ENCODE results near the gene PGAM2. TPM values are rescaled to one million over a fixed set of nuclear protein-coding genes. Genes with fewer than 3 reads are reported as not detected.
A peak's percentile ranks its signal among the peaks of the same experiment; 100 is the strongest.

The PGAM2 gene
- total RNA-seq, 2 experiments from 2014 or later = 0.34 to 0.43 TPM

DNA sequence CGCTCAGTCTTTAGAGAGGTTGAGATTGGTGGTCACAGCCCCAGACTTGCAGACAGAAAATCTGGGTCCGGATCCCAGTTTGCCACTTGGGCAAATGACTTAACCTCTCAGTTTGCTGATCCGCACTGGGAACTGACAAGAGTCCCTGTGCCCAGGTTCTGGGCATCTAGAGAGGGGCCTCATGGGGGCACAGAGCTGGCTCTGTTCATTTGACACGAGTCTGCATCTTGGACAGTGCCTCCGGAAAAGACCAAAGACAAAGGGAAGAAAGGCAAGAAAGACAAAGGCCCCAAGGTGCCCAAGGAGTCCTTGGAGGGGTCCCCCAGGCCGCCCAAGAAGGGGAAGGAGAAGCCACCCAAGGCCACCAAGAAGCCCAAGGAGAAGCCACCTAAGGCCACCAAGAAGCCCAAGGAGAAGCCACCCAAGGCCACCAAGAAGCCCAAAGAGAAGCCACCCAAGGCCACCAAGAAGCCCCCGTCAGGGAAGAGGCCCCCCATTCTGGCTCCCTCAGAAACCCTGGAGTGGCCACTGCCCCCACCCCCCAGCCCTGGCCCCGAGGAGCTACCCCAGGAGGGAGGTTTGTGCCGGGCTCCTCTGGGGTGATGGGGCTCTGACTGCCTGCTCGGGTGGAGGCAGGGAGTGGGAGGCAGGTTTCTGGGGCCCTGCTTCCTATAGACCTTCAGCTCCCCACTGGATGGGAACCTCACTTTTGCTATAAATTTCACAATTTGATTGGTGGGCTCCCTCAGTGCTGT, 41.1 kb upstream of the PGAM2 start:
- peak overlapping the region; percentile 86 for H3K4me3 Mint-ChIP-seq
- peaks cover 15% of the 10 kb centered on the region for H3K4me1 Mint-ChIP-seq
- no peaks in the 10 kb centered on the region for H3K27me3 Mint-ChIP-seq
- peaks cover 2% of the 10 kb centered on the region for H3K36me3 Mint-ChIP-seq
- H3K9me3 Mint-ChIP-seq = no peaks in the 10 kb centered on the region
- DNase-seq = no peak
- no peak overlapping the region for H3K27ac Mint-ChIP-seq

DNA sequence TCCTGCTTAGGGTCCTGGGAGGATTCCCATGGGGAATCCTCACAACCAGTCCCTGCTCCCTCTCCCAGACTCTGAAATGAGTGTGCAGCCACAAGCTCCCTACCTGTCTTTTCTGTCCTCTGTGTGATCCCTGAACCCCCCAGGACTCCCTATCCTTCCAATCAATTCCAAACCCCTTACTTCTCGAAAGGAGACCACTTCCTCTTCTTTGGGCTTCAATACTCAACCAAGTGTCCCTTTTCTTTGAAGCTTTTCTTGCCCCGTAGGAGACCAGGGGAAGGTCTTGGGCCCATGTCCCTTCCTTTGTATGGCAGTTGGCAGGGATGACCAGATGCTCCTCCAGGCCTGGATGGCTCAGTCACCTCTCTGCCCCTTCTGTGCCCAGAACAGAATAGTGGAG, 40.5 kb upstream of the PGAM2 start:
- peak overlapping the region; percentile 86 for H3K4me3 Mint-ChIP-seq
- no peak for DNase-seq
- peaks cover 2% of the 10 kb centered on the region for H3K36me3 Mint-ChIP-seq
- H3K27ac Mint-ChIP-seq = peak overlapping the region; percentile 35
- peaks cover 15% of the 10 kb centered on the region for H3K4me1 Mint-ChIP-seq
- no peaks in the 10 kb centered on the region for H3K27me3 Mint-ChIP-seq
- H3K9me3 Mint-ChIP-seq = no peaks in the 10 kb centered on the region

DNA sequence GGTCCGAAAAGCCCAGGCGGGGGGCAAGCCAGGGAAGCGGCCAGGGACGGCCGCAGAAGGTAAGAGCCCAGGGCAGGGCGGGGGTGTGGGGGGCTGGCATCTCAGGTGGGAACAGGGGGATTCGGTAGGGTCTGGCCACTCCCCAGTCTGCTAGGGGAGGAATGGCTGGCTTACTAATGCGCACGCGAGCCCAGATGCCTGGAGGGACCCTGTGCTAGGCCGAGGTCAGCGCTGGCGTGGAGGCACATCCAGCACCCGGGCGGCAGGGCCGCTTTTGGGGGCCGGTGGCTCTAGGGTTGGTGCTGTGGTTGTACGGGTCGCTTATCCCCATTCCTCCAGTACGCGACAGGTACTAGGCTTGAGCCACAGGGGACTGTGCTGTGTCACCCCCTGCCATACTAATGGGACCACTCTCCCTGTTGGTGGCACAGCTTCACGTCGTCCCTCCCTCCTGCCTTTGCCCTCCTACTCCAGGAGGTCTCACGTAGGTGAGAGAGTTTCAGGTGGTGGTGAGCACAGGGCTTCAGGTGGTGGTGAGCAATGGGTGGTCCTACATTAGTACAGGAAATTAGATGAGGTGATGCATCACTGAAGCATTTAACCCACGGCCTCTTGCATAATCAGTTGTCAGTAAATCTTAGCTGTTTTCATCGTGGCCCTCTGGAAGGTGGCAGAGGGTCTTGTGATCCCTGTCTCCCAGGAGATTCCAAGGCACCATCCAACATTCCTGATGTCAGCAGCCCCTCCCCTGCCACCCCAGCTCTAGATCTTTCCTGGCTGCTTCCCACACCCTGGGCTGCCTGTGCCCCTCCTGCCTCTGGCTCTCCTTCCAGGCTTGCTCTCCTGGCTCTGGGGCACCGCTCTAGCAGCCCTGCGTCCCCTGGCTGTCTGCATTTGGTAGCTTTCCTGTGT, 39.7 kb upstream of the PGAM2 start:
- Mint-ChIP-seq H3K4me3 (peak overlapping the region; percentile 86), H3K36me3 (peaks cover 2% of the 10 kb centered on the region), H3K27ac (peak overlapping the region; percentile 64), H3K9me3 (no peaks in the 10 kb centered on the region), H3K4me1 (peaks cover 15% of the 10 kb centered on the region), H3K27me3 (no peaks in the 10 kb centered on the region)
- DNase-seq = no peak

DNA sequence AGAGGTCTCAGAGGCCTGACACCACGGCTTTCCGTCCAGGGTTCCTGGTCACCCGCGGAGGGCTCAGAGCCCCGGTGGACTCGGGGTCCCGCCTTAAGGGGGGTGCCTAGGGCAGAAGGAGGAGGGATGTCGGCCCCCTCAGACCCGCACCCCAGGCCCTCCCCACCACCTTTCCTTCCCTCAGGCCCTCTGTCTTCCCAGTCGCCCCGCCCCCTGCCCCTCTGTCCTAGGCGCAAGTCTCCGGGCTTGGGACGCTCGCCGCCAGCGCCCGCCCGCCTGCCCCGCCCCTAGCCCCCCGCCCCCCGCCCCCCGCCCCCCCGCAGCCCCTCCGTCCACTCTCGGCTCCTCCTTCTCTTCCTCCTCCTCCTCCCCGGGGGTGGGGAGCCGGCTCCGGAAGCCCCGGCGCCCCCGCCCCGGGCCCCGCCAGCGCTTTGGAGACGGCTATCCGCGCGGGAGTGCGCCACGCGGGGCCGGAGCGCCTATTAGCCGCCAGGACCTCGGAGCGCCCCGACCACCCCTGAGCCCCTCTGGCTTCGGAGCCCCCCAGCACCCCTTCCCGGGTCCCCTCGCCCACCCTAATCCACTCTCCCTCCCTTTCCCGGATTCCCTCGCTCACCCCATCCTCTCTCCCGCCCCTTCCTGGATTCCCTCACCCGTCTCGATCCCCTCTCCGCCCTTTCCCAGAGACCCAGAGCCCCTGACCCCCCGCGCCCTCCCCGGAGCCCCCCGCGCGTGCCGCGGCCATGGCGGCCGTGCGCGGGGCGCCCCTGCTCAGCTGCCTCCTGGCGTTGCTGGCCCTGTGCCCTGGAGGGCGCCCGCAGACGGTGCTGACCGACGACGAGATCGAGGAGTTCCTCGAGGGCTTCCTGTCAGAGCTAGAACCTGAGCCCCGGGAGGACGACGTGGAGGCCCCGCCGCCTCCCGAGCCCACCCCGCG, 38.8 kb upstream of the PGAM2 start, which contains the start of gene AEBP1:
Gene AEBP1, plus strand, starts transcription at position 423 of the 937 bp plus-strand sequence. Its CDS starts 321 bp downstream, at position 744.
- Mint-ChIP-seq H3K4me3 (peak within 1 kb of the TSS; percentile 86), H3K9me3 (no peaks in the 10 kb centered on the region), H3K4me1 (peaks cover 15% of the 10 kb centered on the region), H3K27ac (peak within 1 kb of the TSS; percentile 66), H3K27me3 (no peaks in the 10 kb centered on the region), H3K36me3 (peaks cover 2% of the 10 kb centered on the region)
- DNase-seq = peak; percentile 53

DNA sequence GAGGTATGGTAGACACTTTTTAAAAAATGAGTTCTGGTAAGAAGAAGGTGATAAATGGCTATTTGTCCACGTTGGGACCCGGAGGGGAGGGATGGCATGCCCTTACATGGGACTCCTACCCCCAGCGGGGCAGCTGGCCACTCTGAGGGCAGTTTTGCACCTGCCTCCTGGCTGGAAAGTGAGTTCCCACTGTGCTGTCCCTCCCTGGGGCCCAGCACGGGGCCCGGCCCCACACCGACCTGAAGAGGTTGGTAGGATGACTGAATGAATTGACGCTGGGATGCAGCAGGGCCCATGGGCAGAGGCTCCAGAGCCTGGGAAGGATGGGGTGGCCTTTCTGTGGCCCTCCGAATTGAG, 38.2 kb upstream of the PGAM2 start:
- Mint-ChIP-seq H3K4me1 (peaks cover 17% of the 10 kb centered on the region), H3K27ac (no peak overlapping the region), H3K36me3 (peaks cover 2% of the 10 kb centered on the region)

DNA sequence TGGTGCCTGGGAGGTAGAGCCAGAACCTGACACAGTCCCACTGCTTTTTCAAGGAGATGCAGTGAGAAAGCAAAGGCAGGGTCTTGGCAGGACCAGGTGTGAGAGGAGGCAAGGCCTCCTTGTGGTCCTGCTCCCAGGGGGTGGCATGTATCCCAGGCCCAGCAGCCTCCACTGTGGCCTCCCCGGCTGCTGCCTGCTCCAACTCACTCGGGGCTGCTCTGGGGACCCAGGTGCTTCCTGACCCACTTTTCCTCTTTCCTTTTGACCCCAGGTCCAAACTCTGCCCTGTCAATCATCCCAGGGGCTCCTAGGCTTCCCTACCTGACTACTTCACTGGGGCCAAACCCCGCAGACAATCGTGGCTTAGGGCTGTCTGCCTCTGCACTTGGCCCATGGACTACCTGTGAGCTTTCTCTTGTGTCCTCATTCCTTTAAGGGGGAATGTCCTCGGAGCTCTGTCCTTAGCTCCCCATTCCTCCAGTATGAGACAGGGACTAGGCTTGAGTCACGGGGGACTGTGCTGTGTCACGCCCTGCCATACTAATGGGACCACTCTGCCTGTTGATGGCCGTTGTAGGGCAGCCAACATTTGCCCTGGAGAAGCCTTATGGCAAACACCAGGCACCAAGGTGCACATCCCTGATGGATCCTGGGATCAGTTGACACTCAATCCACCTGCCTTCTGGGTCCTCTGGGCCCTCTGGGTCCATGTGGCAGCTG, 37.6 kb upstream of the PGAM2 start:
- Mint-ChIP-seq H3K4me3 (peak overlapping the region; percentile 62), H3K9me3 (no peaks in the 10 kb centered on the region), H3K36me3 (peaks cover 2% of the 10 kb centered on the region), H3K4me1 (peaks cover 20% of the 10 kb centered on the region), H3K27ac (no peak overlapping the region), H3K27me3 (no peaks in the 10 kb centered on the region)
- DNase-seq = no peak

More for the DNA sequence above, 38.2 kb upstream of the PGAM2 start:
- Mint-ChIP-seq H3K27me3 (no peaks in the 10 kb centered on the region), H3K9me3 (no peaks in the 10 kb centered on the region), H3K4me3 (peak overlapping the region; percentile 62)
- no peak for DNase-seq

DNA sequence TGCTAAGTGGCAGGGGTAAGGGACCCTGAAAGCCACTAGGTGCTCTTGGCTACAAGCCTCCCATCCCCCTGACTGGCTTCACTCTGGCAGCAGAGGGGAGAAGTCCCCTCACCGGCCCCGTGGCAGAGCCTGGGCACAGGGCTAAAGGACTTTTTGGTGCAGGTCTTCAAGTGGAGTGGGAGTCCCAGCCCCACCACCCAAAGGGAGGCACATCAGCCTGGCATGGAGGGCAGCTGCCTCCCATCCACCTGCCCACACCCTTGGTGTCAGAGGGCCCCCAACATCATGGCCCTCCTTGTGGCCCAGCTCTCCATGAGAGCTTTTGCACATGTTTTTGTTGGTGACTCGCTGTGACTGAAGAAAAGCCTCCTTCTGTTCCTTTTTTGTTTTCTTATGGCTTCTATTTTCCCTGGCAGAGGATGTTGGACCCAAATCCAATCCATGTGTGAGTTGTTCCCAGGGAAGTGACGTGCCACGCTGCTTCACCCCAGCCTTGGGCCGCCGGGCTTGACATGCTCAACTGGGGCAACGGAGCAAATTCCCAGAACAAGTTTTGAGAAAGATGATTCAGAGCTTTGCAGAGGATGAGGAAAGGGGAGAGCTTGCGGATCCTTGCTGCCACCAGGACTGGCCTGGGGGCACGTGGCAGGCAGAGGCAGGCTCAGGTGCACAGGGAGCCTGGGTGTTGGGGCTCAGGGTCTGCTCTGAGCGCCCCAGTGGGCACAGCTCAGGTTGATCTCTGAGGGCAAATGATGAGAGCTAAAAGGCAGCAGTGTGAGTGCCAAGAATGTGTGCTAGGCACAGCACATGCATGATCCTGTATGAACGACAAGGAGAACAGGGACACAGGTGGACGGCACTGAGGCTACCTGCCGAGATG, 36.8 kb upstream of the PGAM2 start:
- H3K27ac Mint-ChIP-seq = no peak overlapping the region

DNA sequence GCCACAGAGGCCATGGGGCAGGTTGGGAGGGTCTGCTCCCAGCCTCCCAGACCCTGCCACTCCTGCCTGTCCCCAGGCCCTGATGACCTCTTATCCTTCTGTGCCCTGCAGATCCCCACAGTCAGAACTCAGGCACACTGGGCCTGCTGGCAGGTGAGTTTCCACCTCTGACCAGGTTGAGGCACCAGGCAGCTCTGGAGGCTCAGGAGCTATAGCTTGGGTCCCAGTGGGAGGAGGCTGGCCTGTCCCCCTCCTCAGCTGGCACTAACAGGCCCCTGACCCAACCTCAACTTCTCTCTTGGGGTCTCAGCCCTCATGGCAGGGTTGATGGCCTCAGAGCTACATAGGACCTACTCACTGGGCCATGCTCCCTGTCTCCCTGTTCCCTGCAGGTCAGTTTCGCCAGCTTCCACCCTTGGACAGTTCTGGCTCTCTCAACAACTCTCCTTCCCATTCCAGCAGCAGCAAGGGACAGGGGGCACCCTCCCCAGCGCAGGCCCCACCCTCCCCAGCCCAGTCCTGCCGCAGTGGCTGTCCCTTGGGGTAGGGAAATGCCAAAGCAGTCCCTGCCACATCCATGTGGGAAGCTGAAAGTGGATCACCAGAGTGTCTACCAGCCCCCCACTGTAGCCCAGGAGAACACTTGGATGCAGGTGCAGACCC, 36.1 kb upstream of the PGAM2 start:
- Mint-ChIP-seq H3K4me1 (peaks cover 35% of the 10 kb centered on the region), H3K27ac (no peak overlapping the region), H3K36me3 (peaks cover 2% of the 10 kb centered on the region), H3K9me3 (no peaks in the 10 kb centered on the region), H3K27me3 (no peaks in the 10 kb centered on the region), H3K4me3 (no peak overlapping the region)
- no peak for DNase-seq

More for the DNA sequence above, 36.8 kb upstream of the PGAM2 start:
- Mint-ChIP-seq H3K9me3 (no peaks in the 10 kb centered on the region), H3K27me3 (no peaks in the 10 kb centered on the region), H3K4me1 (peaks cover 27% of the 10 kb centered on the region), H3K36me3 (peaks cover 2% of the 10 kb centered on the region), H3K4me3 (no peak overlapping the region)
- DNase-seq = no peak

DNA sequence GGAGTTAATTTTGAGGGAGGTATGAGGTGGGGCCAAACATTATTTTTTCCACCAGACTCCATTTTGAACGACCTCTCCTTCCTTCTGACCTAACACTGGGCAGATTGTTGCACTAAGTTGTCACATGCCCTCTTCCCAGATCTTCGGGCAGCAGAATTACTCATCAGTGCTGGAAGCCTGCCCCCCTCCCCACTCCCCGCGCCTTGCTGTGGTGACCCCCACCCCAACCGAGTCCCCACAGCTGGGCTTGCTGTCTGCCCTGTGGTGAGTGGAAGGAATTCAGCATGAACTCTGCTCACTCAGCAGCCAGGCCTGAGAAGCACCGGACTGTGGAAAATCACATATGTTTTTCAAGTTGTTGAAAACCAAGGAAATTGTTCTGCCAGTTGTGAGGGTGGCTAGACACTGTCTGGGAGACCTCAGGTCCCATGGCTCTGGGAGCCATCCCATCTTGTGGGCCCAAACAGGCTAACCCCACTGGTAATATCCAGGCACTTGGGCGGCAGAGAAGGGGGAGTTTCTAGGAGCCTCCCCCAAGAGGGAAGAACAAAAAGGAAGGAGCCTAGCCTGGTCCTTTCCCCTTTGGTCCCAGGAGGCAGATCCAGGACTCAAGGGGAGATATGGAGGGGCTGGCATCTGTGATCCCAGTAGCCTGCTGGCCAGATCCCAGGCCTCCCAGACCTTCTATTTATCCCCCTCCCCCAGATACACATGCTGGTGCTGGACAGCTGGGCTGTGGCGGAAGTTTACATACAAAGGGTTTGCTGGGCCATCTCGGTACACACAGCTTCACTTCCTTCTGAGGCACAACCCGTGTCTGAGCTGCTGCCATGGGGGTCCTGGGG, 35.3 kb upstream of the PGAM2 start:
- no peaks in the 10 kb centered on the region for H3K36me3 Mint-ChIP-seq
- no peaks in the 10 kb centered on the region for H3K27me3 Mint-ChIP-seq
- H3K4me1 Mint-ChIP-seq = peaks cover 30% of the 10 kb centered on the region
- H3K4me3 Mint-ChIP-seq = no peak overlapping the region
- no peaks in the 10 kb centered on the region for H3K9me3 Mint-ChIP-seq
- DNase-seq = no peak
- no peak overlapping the region for H3K27ac Mint-ChIP-seq

DNA sequence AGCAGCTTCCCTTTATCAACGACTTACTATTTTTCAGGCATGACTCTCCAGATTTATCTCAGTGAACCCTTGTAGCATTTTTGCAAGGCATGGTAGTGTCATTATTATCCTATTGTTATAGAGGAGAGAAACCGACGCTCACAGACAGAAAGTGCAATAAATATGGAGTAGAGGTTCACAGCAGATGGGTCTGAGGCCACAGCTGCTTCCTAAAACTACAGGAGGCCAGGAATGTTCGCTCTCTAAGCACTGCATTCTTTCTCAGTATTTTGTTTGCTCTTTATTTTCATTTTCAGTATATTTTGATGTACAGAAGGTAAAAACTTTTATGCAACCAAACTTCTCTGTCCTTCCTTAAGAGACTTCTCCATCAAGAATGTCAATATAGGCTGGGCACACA, 34.3 kb upstream of the PGAM2 start:
- Mint-ChIP-seq H3K4me1 (peaks cover 24% of the 10 kb centered on the region), H3K36me3 (no peaks in the 10 kb centered on the region), H3K4me3 (no peak overlapping the region), H3K9me3 (no peaks in the 10 kb centered on the region), H3K27me3 (no peaks in the 10 kb centered on the region), H3K27ac (no peak overlapping the region)
- DNase-seq = no peak

DNA sequence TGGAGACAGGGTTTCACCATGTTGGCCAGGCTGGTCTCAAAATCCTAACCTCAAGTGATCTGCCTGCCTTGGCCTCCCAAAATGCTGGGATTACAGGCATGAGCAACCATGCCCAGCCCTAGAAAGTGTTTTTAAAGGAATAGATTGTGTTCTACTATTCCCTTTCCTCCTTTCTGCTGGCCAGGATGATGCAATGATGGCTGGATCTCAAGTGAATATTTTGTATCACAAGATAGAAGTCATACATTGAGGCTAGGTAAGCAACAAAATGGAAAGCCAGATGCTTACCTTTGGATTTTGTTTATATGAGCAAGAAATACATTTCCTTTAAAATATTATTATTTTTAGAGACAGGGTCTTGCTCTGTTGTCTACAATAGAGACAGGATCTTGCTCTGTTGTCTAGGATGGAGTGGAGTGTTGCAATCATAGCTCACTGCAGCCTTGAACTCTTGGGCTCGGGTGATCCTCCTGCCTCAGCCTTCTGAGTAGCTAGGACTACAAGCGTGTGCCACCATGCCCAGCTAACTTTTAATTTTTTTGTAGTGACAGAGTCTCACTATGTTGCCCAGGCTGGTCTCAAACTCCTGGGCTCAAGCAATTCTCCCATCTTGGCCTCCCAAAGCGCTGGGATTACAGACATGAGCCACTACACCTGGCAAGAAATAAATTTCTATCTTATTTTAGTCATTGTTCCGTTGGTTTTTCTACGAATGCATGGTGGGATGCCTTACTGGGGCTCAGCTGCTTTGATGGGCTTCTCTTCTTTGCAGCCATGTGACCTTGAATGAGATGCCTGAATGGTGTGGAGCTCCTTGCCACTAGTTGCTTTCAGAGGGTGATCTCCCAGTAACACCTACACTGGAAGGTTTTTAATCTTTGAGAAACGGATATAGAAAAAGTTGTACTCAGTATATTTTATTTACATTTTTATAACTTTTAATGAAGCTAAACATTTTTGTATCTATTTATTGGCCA, 33.0 kb upstream of the PGAM2 start:
- H3K36me3 Mint-ChIP-seq = no peaks in the 10 kb centered on the region
- no peaks in the 10 kb centered on the region for H3K9me3 Mint-ChIP-seq
- H3K4me3 Mint-ChIP-seq = no peak overlapping the region
- H3K27ac Mint-ChIP-seq = peak overlapping the region; percentile 88
- H3K4me1 Mint-ChIP-seq = peaks cover 24% of the 10 kb centered on the region
- DNase-seq = no peak
- H3K27me3 Mint-ChIP-seq = no peaks in the 10 kb centered on the region

Data from activated naive CD8-positive, alpha-beta T cell treated with anti-CD3 and anti-CD28 coated beads for 36 hours (primary cell).